Cortex of kidney (tissue), 1 donor: ENCODE results near the gene SAYSD1.

Experiments
- DNase-seq: peaks from one replicate; lab custom pipeline; 2025; lab: John Stamatoyannopoulos, UW

The SAYSD1 gene

DNA sequence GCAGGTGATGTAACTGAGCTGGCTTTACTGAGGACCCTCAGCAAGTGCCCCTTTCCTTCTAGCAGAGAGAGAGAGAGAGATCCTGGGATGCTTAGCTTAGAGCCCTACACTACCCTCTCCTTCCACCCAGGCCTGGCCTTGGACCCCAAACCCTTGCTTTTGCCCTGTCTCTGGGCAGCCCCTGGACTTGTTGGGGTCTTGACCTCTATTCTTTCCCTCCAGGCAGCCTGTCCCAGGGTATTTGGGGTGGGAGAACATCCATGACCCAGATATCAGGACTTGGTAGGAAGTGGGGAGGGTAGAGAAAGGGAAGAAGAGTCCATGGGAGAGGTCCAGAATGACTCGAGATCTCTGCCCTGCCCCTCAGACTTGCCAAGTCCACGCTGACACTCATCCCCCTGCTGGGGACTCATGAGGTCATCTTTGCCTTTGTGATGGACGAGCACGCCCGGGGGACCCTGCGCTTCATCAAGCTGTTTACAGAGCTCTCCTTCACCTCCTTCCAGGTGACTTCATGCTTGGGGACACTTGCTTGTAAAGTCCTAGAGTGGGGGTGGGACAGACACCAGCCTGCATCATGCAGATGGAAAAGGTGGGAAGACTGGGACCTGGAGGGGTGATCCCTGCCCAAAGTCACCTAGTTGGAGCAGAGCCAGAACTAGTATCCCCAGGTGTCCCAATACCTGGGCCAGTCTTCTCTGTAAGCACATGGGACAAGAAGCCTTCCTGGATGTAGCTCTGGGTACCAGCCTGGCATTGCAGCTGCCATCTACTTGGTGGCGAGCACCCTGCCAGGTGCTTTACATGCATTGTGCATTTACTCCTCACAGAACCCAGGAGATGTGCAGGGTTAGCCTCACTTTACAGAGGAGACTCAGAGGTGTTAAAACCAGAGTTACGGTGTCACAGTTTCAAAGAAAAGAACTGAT lies 35.5 kb downstream of the SAYSD1 start:
- DNase-seq, result no peak

DNA sequence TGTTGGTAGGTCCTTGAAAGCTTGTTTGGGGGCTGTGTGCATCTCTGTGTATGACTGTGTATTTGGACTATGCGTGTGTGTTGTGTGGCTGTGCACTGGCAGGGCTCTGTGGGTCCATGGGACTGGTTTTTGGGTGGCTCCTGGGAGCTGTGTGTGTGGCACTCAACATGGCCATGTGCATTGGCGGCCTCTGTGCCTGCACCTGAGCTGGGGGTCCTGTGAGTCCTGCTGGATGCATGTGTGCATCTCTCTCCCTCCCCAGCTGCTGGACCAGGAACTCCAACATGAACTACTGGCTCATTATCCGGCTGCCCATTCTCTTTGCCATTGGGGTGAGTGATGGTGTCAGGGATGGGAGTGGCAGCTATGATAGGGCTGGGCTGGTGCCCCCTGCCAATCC lies 36.3 kb downstream of the SAYSD1 start:
- no peak for DNase-seq

- no peak for DNase-seq
Measured at GRCh38 chr6:39077882-39078594, 36.9 kb downstream of the SAYSD1 start.

DNA sequence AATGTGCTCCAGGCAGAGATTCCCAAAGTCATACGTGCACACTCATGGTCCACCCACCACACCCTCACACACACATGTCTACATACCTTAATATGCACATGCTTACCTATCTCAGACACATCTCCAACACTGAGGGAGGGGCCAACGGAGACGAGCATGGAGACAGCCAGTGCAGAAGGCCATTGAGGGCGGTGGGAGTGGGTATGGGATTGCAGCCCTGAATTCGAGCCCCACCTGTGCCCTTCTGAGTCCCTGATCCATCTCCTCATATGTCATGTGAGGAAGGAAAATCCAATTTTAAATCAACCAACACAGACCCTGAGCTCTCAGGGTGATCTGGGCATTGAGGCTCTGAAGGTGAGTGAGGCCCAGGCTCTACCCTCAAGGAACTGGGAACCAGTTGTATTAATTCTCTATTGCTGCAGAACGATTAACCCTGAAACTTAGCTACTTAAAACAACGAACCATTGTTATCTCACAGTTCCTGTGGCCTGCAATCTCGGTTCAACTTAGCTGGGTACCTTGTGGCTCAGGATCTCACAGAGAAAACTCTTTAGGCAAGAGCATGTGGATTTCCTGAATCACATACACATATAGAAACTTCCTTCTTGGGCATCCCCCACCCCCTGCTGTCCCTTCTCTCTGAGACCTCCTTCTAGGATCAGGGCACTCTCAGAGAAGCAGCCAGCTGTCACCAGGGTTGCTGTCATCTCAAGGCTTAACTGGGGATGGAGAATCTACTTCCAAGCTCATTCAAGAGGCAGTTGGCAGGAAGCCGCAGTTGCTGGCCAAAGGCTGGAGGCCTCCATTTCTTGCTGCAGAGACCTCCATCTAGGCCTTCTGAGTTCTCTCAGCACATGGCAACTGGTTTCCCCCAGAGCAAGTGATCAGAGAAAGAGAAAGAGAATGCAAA lies 38.1 kb downstream of the SAYSD1 start:
- DNase-seq, result no peak

DNA sequence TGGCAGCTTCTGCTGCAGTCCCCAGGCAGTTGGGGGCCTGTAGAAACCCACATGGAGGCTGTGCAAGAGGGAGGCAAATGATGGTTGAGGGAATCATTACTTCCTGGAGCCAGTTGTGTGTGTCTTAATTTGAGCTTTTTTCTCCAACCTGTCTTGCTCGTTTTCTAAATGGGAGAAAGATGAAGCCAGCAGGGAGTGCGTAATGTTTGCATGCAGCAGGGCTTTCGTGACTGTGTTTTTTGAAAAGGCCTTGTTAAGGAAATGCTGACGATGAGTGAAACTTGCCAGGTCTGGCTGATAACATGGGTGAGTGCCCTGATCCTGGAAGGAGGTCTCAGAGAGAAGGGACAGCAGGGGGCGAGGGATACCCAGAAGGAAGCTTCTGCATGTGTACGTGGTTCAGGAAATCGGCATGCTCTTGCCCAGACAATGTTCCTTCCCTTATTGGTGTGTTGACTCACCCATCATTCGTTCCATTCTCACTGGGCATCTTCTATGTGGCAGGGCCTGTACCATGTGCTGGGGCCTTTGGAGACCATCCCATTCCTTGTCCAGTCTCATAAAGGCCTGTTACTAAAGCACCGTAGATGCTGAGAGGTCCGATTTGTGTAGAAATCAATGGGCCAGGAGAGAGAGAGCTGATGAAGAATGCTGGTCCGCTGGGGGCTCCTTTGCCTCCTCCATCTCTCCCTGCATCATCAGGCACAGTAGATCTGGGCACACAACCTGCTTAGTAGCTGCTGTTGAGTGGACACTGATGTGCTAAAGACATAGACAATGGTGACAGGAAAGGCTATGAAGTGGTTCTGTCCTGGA lies 39.0 kb downstream of the SAYSD1 start:
- DNase-seq, result no peak

GRCh38 chr6:39075010-39075686 lies 39.8 kb downstream of the SAYSD1 start:
- DNase-seq, result no peak

GRCh38 chr6:39074486-39074885 lies 40.5 kb downstream of the SAYSD1 start:
- DNase-seq, result no peak

GRCh38 chr6:39073471-39074355 lies 41.3 kb downstream of the SAYSD1 start:
- DNase-seq, result no peak

DNA sequence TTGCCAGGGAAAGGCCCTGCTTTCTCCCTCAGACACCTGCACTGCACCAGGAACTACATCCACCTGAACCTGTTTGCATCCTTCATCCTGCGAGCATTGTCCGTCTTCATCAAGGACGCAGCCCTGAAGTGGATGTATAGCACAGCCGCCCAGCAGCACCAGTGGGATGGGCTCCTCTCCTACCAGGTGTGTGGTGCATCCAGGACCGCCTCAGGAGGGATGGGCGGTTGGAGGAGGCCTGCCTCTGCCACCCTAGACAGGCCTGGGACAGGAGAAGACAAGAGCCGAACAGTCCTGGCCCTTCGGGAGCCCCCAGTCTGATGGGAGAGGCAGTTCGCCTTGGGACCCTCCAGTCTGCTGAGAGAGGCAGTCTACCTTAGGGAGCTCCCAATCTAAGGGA lies 42.2 kb downstream of the SAYSD1 start:
- no peak for DNase-seq

- DNase-seq, result no peak
Measured at GRCh38 chr6:39068391-39068790, 46.6 kb downstream of the SAYSD1 start.

GRCh38 chr6:39065561-39065960 lies 49.4 kb downstream of the SAYSD1 start:
- no peak for DNase-seq

DNA sequence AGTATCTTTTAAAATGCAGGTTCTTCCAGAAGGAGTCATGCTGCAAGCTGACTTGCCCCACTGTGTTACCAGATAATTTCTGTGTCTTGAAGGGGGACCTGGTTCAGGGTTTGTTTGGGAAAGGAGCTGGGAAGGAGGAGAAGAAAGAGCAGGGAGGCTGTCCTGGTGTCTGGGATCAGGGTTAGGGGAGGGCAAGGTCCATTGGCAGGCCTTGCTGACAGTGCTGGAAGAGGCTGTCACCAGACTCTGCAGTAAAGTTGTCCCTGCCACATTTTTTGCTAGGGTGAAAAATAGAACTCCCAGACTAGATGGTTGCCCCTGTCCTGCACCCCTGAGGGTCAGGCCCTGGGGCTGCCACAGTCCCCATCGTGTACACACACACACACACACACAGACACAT lies 51.5 kb downstream of the SAYSD1 start:
- DNase-seq, result no peak

DNA sequence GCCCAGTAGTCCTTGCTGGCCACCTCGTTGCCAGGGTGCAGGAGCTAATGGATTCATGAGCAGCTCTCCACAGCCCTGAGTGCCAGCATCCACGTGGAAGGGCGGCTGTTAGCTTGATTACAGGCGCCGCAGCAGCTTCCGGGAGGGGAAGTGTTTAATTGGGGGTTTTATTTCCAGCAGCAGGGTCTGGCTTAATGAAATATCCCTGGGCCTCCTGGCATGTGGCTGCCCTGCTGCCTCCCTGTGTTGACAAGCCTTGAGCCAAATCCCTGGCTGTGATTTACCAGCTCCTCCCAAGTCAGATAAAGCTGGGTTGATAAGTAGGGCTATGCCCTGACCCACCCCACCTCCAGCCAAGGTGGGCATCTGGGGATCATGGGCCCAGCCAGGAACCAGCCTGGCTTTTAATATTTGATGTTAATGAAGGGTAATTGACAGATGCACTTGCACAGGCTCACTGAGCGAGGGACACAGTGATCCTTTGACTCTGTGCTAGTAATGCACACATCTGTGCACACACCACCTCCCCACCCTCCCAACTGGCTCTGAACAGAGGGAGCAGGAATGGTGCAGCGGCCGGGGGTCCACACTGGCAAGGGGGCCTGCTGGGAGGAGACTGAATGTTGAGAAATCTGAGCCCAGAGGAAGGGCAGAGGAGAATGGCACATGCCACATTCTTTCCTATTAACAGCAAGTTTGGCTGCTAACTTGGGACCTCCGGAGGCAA lies 52.8 kb downstream of the SAYSD1 start:
- DNase-seq, result no peak

- DNase-seq, result no peak
Measured at GRCh38 chr6:39061588-39061987, 53.4 kb downstream of the SAYSD1 start.

DNA sequence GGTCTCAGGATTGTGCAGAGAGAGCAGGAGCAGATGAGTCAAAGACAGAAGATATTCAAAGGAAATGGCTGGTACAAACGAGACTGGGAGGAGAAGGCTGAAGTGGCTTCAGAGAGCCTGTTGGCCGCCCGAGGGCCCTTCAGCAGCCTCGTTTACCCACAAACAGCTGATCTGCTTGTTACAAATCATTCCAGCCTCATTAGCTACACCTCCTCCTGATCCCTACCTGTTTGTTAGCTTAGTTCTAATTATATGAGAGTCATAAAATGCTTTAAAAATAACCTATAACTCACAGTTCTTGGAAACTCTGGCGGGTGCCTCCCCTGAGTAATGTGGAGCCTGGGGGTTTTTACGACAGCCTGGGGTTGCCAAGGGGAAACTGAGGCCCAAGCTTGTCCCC lies 53.8 kb downstream of the SAYSD1 start:
- no peak for DNase-seq

DNA sequence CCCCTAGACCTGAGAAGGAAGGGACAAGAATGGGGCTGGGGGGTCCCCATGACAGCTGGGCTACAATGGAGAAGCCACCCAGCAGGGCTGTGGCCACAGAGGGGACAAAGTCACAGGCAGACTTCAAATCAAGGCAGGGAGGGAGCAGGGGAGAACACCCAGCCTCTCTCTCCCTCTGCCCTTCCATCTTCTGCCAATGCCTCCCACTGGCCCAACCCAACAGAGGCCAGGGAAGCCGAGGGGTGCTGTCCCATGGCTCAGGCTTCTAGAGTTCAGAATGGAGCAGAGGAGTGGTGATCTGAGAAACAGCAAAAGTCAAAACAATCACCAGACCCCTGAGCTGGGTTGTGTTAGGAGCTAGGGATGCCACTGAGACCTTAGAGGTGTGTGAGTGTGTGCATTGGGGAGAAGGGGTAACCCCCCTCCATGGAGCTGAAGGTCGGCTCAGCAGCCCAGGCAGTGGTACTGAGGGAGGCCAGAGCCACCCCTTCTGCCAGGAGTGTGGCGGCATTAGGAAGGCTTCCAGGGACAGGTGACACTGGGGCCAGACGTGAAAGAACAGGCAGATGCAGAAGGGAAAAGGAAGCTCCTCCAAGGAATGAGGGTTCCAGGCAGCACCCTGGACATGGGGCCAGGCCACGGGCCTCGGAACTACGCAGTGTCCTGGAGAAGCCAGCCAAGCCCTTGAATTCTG lies 54.4 kb downstream of the SAYSD1 start:
- DNase-seq, result no peak

DNA sequence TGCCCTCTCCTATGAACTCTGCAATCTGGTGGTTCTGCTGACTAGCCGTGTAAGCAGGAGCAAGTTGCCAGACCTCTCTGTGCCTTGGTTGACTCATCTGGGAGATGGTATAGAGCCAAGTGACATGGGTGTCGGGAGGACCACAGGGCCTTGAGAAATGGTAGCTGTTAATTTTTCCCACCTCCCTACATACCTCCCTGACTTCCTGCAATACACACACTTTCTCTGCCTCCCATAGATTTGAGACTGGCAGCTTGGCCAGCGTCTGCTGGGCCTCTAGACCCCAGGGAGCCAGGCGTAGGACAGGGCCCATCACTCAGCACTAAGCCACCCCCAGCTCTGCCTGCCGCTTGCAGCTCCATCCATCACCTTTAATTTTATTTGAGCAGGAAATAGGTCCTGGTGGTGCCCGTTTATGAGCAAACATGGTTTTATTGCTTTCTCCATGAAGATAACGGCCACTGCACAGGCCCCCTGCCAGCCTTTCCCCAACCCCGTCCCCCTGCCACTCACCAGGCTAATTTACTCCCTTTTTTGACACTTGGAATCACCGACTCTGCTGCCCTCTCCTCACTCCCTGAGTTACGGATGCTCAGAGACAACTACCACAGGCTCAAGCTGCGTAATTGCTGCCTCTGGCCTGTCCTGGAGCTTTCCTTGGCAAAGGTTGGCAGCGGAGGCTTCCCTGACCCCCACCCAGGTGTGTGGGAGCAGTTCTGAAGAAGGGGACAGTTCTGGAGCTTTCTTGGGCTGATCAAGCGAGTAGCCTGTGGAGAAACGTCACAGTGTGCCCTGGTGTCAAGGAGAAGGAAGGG lies 55.3 kb downstream of the SAYSD1 start:
- no peak for DNase-seq
